ENCODE measurements around the gene ORC6. TPM values are rescaled to one million over a fixed set of nuclear protein-coding genes. Genes with fewer than 3 reads are reported as not detected.
A peak's percentile ranks its signal among the peaks of the same experiment; 100 is the strongest.

ORC6 gene, protein sequence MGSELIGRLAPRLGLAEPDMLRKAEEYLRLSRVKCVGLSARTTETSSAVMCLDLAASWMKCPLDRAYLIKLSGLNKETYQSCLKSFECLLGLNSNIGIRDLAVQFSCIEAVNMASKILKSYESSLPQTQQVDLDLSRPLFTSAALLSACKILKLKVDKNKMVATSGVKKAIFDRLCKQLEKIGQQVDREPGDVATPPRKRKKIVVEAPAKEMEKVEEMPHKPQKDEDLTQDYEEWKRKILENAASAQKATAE
- not detected for total RNA-seq

DNA sequence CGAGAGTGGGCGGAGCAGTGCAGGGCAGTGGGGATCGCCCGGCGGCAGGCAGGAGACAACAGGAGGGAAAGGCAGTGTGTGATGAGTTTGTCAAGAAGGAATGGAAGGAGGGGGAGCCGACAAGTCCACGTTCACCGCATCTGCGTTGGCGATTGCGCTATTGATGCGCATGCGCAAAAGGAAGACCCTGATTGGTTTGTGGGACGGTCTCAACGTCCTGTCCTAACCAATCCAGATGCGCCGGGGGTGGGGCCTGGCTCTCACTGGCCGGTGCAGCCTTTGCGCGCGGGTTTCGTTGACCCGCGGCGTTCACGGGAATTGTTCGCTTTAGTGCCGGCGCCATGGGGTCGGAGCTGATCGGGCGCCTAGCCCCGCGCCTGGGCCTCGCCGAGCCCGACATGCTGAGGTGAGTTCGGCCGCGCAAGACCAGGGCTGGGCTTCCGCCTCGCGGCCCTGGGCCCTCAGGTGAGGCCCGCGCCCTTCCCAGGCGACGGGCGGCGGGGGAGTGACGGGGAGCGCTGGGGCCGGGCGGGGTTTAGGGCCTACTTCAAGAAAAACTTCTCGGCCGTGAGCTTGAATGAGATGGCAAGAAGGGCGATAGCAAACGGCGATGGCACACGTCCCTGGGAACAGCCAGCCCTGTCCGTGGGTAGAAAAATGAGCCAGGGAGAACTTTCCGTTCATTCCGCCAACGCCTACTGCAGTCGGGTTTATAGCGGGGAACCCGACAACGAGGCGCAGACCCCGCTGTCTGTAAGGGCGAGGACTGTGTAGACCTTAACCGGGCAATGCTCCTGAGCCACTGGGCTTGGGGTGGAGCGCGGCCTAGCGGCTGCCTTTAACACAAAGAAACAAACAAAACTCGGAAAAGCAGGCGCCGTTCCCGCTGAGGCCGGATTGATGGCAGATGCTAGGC is at the start of gene ORC6:
TSS of gene ORC6 (plus strand) at position 295 of the 916 bp plus-strand sequence. CDS start at position 342, 47 bp downstream.
- no peaks in the 10 kb centered on the region for H3K9me3 ChIP-seq

DNA sequence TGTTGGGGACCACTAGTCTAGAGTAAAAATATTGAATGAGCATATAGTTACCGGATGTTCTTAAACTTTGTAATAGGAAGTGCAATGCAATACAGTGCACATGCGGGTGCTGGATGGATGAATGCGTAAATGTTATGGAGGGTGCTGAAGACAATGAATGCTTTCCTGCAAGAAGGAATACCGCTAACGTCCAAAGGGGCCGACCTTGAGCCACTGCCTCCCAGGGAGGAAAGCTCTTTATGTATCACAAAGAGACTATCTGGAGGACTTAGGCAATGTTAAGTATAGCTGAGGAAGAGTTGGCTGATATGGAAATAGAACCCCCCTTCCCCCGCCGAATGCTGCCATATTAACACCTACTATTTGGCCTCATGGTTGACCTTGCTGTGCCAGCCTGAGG is 40.8 kb upstream of the ORC6 start:
- Histone ChIP-seq H3K36me3 (no peaks in the 10 kb centered on the region), H3K27ac (no peak overlapping the region), H3K4me1 (no peaks in the 10 kb centered on the region), H3K4me3 (no peak overlapping the region), H3K9me3 (no peaks in the 10 kb centered on the region), H3K27me3 (no peaks in the 10 kb centered on the region)
- intact Hi-C loops (cut with DNase I): no loop called here
- DNase-seq (ENCODE audit: low spot score in 2 of 2): no peak
- TF ChIP-seq, protein P1, sequence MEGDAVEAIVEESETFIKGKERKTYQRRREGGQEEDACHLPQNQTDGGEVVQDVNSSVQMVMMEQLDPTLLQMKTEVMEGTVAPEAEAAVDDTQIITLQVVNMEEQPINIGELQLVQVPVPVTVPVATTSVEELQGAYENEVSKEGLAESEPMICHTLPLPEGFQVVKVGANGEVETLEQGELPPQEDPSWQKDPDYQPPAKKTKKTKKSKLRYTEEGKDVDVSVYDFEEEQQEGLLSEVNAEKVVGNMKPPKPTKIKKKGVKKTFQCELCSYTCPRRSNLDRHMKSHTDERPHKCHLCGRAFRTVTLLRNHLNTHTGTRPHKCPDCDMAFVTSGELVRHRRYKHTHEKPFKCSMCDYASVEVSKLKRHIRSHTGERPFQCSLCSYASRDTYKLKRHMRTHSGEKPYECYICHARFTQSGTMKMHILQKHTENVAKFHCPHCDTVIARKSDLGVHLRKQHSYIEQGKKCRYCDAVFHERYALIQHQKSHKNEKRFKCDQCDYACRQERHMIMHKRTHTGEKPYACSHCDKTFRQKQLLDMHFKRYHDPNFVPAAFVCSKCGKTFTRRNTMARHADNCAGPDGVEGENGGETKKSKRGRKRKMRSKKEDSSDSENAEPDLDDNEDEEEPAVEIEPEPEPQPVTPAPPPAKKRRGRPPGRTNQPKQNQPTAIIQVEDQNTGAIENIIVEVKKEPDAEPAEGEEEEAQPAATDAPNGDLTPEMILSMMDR (IDR thresholded peaks at IDR 0.05): no peak

More for the DNA sequence above, at the start of gene ORC6:
- peaks cover 7 to 19% of the 10 kb centered on the region in 2 donors for H3K4me1 ChIP-seq
- no peaks in the 10 kb centered on the region for H3K36me3 ChIP-seq
- peak within 1 kb of the TSS; percentile 91 to 93 for H3K27ac ChIP-seq
- no peaks in the 10 kb centered on the region for H3K27me3 ChIP-seq
- peak within 1 kb of the TSS; percentile 87 to 89 for H3K4me3 ChIP-seq
- intact Hi-C loops (cut with DNase I): loop anchor here (1.0 to 5.0 kb wide), 6 partner anchors 103 to 773 kb away; partner anchors contain the start of genes C16orf87, DNAJA2, GPT2 and ITFG1
- DNase-seq (ENCODE audit: low spot score in 2 of 2): peak; percentile 88 to 99
- TF ChIP-seq, protein P1 (IDR thresholded peaks at IDR 0.05): peak in 1 of 3 experiments; percentile 29

DNA sequence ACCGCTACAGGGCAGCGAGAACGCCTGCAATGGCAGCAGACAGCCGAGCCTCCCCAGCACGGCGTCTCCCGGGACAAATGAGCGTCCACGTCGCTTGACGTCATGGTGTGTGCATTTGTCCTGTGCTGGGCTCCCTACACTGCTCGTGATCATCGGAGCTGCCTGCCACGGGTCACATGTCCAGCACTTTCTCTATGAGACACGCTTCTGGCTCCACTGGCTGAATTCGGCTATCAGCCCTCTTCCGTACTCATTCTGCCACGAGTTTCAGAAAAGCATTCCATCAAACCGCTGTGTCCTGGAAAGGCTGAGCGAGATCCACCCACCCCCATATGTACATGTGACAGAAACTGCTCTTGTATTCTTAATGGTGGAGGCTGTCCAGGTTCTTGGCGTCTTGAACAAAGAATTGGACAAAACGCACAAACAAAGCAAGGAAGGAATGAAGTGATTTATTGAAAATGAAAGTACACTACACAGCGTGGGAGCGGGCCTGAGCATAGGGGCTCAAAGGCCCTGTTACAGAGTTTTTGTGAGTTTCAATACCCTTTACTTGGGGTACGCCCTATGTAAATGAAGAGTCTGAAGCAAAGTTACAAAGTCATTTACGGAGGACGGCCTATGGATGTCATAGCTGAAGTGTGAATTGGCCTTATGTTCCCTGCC is 39.7 kb upstream of the ORC6 start:
- Histone ChIP-seq H3K27me3 (no peaks in the 10 kb centered on the region), H3K4me1 (no peaks in the 10 kb centered on the region), H3K9me3 (no peaks in the 10 kb centered on the region), H3K4me3 (peak overlapping the region in 1 of 2 donors; percentile 18), H3K27ac (no peak overlapping the region), H3K36me3 (no peaks in the 10 kb centered on the region)
- TF ChIP-seq, protein P1 (IDR thresholded peaks at IDR 0.05): no peak
- peak in 1 of 2 donors; percentile 71 for DNase-seq (ENCODE audit: low spot score in 2 of 2)
- intact Hi-C loops (cut with DNase I): no loop called here

DNA sequence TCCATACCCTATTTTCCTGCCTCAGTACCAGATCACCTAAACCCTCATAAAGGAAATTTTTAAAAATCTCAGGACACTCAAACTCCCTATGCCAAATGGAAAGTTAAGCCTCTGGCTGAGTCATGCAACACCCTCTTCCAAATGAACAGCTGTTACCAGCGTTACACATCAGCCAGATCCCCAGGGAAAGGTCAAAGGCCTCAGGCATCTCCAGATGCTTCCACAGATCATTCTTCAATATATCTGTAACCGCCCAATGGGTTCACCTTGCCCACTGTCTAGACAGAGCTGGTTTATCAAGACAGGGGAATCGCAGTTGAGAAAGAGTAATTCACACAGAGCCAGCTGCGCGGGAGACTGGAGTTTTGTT is 39.2 kb upstream of the ORC6 start:
- Histone ChIP-seq H3K27ac (no peak overlapping the region), H3K36me3 (no peaks in the 10 kb centered on the region), H3K9me3 (no peaks in the 10 kb centered on the region), H3K4me1 (no peaks in the 10 kb centered on the region), H3K4me3 (no peak overlapping the region), H3K27me3 (no peaks in the 10 kb centered on the region)
- intact Hi-C loops (cut with DNase I): no loop called here
- peak in 1 of 2 donors; percentile 67 for DNase-seq (ENCODE audit: low spot score in 2 of 2)
- TF ChIP-seq, protein P1 (IDR thresholded peaks at IDR 0.05): no peak

DNA sequence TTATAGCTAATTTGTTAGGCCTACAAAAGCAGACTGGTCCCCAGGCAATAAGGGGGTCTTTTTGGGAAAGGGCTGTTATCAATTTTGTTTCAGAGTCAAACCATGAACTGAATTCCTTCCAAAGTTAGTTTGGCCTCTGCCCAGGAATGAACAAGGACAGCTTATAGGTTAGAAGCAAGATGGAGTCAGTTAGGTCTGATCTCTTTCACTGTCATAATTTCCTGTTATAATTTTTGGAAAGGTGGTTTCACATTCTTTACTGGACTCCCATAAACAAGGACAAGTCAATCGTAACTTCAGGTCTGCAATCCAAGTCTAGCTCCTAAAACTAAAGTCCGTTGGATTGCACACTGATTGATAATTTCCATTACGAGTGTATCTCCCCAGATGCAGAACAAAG is 38.2 kb upstream of the ORC6 start:
- H3K4me1 ChIP-seq: no peaks in the 10 kb centered on the region
- intact Hi-C loops (cut with DNase I): no loop called here
- TF ChIP-seq, protein P1 (IDR thresholded peaks at IDR 0.05): no peak
- H3K27ac ChIP-seq: no peak overlapping the region
- no peak for DNase-seq (ENCODE audit: low spot score in 2 of 2)
- no peaks in the 10 kb centered on the region for H3K27me3 ChIP-seq
- no peak overlapping the region for H3K4me3 ChIP-seq
- no peaks in the 10 kb centered on the region for H3K36me3 ChIP-seq
- H3K9me3 ChIP-seq: no peaks in the 10 kb centered on the region
